ENCODE data around the gene CFAP69.

GRCh38 chr7:90216771-90217170 lies 28.2 kb upstream of the CFAP69 start:
- TF ChIP-seq, protein P1, sequence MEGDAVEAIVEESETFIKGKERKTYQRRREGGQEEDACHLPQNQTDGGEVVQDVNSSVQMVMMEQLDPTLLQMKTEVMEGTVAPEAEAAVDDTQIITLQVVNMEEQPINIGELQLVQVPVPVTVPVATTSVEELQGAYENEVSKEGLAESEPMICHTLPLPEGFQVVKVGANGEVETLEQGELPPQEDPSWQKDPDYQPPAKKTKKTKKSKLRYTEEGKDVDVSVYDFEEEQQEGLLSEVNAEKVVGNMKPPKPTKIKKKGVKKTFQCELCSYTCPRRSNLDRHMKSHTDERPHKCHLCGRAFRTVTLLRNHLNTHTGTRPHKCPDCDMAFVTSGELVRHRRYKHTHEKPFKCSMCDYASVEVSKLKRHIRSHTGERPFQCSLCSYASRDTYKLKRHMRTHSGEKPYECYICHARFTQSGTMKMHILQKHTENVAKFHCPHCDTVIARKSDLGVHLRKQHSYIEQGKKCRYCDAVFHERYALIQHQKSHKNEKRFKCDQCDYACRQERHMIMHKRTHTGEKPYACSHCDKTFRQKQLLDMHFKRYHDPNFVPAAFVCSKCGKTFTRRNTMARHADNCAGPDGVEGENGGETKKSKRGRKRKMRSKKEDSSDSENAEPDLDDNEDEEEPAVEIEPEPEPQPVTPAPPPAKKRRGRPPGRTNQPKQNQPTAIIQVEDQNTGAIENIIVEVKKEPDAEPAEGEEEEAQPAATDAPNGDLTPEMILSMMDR (conservative IDR thresholded peaks at IDR 0.05; ENCODE audit: low read depth in 2 of 2) = no peak
- no peak for TF ChIP-seq EZH2 (IDR thresholded peaks at IDR 0.05; ENCODE audit: low read depth, unreplicated experiment)
- TF ChIP-seq POLR2AphosphoS5 (IDR thresholded peaks at IDR 0.05; ENCODE audit: low read depth) = no peak
- TF ChIP-seq REST (IDR thresholded peaks at IDR 0.05; ENCODE audit: unreplicated experiment) = no peak
- no peak for TF ChIP-seq ETS1 (IDR thresholded peaks at IDR 0.05)
- no peak for TF ChIP-seq EZH2phosphoT487 (IDR thresholded peaks at IDR 0.05; ENCODE audit: unreplicated experiment)
- no peak for TF ChIP-seq CREB1 (CRISPR knock-in tag; IDR thresholded peaks at IDR 0.05; ENCODE audit: low read depth)
- TF ChIP-seq ZNF331 (CRISPR knock-in tag; IDR thresholded peaks at IDR 0.05; ENCODE audit: low read depth) = no peak
- no peak for TF ChIP-seq JUNB (IDR thresholded peaks at IDR 0.05; ENCODE audit: unreplicated experiment)
- no peak for TF ChIP-seq NANOG (IDR thresholded peaks at IDR 0.05; ENCODE audit: borderline replicate concordance)
- TF ChIP-seq ZNF114 (CRISPR knock-in tag; IDR thresholded peaks at IDR 0.05) = no peak

Measured in GM23338 (cell line).